Right renal cortex interstitium (tissue), 3 donors: ENCODE results near the gene HDGF. TPM values are rescaled to one million over a fixed set of nuclear protein-coding genes. Genes with fewer than 3 reads are reported as not detected.

Experiments
- DNase-seq, 3 donors: peaks; one replicate each; pipeline ENCODE4 v3.0.0-alpha.2; 2013; ENCODE audit warnings: low read depth in 3 of 3, low spot score in 2 of 3
- polyA plus RNA-seq, 3 donors: library from polyadenylated mRNA; unstranded; fragments of 120-200 nt; gene quantifications; one replicate each; pipeline ENCODE4 v1.2.1, GENCODE V29; 2013; ENCODE audit not compliant: insufficient read length in 3 of 3

HDGF gene
- polyA plus RNA-seq, 3 donors = 267 to 278 (median 269) TPM

DNA sequence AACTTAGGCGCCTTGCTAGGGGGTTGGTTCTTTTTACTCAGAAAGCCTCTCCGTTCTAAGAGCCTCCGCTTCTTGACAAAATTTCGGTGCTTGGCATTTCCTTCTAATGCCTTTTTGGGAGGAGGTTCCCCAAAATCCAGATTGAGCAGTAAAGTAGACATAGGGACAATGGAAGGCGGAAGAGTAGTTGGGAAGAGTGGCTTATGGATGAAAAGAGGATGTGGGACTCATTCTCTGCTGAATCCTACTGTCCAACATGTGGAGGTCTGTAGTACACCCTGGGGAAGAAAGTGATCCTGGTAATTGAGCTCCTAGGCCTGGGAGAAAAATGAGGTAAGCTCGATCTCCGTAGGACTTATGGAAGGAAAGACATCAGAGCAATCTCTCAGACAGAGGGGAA is 24.0 kb downstream of the HDGF start:
- no peak for DNase-seq

DNA sequence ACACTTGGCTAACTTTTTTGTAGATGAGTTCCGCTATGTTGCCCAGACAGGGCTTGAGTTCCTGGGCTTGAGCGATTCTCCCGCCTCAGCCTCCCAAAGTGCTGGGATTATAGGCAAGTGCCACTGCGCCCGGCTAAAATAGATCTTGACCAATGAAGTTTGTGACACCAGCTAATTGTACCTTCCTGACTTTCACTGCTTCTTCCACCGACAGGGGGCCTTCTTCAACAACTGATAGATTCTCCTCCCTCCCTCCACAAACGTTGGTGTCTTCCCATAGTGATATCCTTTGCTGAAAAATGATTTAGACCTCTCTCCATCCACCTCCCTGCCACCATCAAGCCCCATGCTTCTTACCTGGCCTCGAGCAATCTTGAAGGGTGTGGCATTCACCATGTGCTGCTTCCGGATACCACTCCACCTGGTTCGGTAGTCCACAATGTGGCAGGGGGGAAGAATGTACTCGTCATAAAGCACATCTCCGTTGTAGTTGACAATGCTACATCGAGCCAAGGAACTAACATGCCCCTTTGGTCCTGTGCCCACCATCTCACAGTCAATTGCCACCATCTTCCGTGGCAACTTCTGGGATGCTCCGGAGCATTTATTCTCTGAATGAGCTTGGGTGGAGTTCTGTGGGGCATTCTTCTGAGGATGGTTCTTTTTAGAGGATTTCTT is 24.8 kb downstream of the HDGF start:
- no peak for DNase-seq

DNA sequence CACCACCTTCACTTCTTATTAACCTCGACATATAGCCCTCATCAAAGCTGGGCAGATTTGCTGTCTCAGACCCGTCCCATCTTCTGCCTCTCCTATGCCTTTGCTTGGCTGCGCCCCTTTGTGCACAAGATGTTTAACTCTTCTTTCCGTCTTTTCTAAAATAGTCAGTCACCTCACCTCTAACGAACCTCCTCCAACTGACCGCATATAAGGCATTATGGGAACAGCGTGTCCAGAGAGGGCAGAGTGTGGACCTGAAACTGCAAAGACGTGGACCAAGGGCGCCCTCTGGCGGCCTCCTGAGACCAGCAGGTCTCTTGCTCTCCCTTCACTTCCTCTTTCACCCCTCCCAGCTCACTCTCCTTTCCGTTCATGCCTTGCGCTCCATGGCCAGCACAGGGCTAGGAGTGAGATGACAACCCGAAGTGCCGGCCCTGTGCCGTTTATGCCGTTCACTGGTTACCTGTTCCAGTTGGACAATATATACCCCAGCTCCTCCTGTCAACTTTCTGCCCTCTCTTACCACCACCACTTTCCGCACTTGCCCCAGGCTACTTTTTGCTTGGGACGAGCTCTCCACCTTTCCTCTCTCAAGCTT is 25.7 kb downstream of the HDGF start:
- DNase-seq = peak; percentile 79 to 87 (median 82)

DNA sequence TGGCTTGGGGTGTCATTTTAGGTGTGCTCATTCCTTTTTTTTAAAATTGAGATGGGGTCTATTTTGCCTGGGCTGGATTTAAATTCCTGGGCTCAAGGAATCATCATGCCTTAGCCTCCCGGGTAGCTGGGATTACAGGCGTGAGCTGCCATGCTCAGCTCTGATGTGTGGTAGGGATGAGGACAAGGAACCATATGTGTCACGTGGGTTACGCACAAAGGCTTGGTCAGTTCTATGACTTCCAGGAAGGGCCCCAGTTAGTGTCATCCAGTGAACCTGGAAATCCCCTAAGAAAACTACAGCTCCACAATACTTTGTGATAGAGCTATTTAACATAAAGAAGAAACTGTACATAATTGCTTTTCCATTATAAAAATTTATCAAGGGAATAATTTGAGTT is 29.9 kb downstream of the HDGF start:
- DNase-seq = no peak

DNA sequence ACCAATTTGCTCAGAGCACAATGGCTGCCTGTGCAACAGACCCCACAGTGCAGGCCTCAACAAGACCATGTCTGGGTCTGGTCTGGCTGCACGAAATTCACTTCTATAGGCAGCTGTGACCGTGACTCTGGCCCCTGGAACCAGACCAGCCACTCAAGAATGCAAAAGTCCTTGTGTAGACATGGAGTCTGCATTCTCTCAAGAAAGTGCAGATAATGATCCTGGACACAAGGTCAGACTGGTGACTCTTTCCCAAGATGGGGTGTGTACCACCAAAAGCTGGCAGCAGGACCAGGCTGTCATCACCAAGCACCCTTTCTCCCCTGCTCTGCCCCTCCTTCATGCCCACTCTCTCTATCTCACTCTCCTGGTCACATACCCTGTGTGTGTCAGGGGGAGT is 30.3 kb downstream of the HDGF start:
- no peak for DNase-seq

DNA sequence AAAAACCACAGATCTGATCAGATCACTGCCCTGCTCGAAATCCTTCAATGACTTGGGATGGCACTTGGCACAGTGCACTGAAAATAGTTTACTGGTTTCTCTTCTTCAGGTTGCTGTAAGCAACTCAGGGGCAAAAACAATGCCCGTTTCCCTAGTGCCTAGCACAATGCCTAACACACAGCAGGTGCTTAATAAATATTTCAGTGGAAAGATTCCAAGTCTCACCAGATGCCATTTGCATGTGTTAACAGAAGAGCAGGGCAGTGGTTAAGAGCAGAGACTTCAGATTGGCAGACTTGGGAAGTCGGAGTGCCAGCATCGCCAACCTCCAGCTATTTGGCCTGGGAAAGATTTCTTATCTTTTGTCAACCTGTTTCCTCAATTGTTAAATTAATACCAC is 34.1 kb downstream of the HDGF start:
- no peak for DNase-seq

DNA sequence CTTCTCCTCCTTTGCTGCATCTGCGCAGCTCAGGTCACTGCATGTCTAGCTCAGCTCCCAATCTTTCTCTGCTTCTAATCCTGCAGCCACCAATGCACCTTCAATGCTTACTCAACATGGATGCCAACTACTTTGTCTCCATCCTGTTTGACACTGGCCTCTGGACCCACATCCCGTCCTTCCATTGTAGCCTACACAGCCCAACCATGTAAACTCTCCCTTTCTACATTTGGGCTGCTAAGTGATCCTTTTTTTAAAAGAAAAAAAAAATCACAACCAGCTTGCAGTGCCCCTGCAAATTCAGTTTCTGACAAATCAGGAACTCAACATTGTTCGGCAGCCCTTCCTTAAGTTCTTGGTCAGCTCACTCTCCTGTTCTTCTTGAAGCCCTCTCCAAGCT is 36.6 kb downstream of the HDGF start:
- DNase-seq = no peak

DNA sequence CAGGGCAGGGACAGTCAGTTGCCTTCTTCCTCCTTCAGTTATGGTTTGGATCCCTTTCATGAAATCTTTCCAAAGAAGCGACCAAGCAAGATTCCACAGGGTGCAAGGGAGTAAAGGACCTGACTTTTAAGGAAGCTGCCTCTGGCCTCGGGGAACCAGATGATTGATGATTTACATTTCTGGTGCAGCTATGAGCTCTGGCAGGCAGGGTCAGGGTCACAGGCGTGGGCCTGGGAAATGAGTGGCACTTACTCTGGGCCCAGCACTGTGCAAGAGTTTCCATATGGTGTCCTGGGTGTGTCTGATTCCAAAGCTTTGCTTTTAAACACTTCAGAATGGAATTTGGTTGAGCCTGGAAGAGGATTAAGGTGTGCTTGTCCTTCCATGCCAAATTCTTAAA is 38.8 kb downstream of the HDGF start:
- DNase-seq = no peak

DNA sequence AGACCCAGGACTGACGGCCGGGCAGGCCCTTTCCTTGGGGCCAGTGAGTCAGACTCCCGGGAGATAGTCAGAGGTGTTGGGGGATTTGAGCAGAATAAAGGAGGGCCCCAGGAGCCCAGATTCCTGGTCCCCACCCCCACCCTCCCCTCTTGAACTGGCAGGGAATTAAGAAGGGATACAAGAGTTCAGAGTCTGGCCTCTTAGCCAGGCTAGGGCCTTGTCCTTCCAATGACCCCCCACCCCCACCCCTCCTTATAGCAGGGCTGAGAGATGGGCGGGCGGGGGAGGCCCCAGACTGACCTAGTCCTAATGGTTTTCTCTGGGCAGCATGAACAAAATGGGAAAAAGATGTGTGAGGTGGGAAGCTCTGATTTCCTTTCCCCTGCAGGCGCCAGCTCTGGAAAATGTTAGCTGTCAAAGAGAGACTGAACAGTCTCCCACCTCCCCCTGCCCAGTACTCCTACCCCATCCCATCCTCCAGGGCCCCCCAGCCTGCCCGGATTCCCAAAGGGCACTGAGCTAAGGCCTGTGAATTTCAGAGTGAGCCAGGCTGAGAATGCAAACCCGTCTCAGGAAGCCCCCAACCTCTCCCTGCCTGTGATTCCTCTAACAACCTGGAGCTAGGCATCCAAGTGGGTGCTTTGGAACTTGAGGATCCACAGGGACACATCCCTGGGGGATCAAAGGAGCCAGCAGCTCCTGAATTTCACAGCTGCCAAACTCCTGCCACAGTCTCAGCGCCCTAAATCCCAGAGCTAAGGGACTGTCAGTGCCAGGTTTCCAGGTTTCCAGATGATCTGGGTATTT is 40.3 kb downstream of the HDGF start:
- DNase-seq = no peak

DNA sequence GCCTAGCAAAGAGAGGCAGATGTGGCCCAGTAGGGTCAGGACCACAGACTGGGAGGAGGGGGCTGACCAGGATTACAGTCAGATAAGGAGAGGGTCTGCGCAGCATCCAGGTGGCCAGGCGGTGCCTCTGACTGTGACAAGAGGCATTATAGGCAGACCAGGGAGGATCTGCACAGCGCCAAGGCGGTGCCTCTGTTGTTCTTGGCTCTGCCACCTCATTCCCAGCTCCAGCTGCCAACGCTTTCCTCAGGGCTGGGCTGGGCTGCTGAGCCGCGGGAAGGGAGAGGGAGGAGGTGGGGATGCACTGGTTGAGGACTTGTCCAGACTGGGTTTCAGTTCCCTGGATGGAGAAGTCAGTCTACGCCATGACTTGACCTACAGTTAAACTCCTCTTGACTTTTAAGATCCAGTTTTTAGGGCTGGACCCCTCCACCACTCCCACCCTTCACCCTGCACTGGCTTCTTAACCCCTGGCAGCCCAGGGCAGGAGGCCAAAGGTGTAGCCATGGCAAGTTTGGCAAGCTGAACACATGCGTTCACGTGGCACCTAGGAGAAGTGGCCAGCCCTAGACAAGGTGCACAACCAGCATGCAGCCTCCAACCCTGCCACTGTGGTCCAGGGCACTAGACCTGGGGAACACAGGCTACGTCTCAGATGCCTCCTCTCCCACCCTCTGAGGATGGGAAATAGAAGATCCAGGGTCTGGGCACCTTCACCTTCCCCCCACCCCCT is 41.6 kb downstream of the HDGF start:
- DNase-seq = no peak

DNA sequence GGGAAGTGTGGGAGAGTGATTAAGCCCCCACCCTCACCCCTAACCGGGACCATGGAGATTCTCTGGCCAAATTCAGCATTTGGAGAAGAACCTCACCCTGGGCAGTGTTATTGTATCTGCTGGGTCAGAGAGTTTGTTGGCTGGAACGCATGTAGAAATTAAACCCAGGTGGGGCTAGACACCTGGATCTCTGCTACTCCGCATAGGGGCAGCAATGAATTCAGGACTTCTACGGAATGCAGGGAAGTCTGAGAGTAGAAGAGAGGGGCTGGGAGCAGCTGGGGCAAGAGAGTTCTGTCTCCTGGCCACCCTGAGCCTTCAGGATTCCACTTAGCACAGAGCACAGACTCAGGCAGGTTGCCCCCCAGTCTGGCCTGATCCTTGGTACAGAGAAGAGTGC is 42.4 kb downstream of the HDGF start:
- no peak for DNase-seq

DNA sequence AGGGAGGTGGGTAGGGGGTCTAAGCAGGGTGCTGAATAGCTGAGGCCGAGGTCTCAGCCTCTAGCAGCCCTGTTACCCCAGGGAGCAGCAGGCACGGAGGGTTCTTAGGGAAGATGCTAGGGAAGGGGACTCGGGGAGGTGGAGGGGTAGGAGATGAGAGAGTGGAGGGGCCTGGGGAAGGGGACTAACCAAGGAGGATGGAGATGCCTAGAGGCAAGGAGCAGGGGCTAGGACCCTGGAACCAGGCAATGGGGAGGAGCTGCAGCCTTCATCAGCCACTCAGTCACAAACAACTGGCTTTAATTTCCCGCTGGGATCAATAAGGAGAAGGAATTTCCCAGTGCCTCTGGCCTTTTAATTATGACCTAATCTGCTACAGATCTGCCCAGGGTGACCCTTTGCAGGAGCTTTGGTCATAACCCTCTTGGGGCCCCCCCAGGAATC is 43.2 kb downstream of the HDGF start:
- DNase-seq = no peak

DNA sequence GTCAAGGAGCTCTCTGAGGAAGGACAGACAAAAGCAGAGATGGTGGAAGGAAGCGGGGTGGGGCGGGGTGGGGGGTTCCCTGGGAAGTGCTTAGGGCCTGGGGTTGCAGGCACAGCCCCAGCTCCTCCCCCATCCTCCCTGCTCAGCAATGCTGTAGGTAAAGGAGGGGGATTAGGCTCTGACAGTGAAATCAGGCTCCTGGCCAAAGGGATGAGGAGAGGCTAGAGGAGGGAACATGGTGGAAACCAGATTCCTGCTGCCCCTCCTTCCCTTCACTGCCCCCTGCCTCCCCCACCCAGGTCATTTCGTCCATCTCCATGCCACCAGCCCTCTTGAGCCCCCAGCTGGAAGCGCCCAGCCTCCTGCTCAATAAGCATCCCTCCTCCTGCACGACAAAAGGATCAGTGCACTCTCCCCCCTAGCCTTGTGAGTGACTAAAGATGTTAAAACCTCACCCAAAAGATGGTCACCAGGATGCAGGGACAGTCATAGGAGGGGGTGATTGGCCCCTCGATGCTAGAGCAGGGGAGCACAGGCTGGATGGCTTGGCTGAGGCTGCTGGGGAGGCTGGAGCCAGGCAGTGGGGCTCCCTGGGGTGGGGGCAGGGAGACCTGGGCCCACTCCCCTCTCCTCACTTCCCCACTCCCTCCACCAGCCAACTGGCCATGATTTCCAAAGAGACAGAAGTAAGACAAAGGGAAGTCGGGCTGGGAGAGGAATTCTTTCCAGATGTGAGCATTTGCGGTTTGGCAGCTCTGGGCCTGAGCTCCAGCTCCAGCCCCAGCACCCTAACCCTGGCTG is 43.9 kb downstream of the HDGF start:
- DNase-seq = no peak

DNA sequence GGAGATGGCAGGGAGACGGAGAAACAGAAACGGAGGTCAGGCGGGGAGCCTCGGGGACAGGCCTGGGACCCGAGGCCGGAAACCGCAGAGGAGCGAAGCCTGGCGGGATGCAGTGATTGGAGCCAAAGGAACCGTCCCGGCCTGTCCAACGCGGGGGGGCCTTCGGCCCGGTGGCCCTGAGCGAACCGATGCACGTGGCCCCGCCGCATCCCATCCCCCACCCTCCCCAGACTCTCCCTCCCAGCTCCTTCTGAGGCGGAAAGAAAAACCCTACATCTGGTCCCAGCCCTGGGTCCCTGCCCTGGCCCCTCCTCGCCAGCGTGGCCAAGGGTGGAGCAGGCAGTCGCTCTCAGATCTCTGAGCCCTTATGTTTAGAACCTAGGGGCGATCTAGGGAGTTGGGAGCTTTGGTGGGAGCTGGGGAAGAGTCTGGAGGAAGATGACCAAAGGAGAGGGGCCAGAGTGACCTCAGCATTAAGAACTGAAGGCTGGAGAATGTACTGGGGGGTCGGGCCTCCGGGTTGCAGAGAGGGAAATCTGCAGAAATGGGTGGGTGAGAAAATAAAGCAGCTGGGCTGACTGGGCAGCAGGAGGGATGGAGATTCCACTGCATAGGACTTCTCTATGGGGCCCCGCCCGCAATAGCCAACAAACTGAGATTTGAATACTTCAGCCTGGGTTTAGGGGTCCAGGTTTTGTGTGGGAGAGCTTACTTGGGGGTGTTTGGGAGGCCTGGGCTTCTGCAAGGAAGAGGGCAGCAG is 44.6 kb downstream of the HDGF start:
- no peak for DNase-seq

DNA sequence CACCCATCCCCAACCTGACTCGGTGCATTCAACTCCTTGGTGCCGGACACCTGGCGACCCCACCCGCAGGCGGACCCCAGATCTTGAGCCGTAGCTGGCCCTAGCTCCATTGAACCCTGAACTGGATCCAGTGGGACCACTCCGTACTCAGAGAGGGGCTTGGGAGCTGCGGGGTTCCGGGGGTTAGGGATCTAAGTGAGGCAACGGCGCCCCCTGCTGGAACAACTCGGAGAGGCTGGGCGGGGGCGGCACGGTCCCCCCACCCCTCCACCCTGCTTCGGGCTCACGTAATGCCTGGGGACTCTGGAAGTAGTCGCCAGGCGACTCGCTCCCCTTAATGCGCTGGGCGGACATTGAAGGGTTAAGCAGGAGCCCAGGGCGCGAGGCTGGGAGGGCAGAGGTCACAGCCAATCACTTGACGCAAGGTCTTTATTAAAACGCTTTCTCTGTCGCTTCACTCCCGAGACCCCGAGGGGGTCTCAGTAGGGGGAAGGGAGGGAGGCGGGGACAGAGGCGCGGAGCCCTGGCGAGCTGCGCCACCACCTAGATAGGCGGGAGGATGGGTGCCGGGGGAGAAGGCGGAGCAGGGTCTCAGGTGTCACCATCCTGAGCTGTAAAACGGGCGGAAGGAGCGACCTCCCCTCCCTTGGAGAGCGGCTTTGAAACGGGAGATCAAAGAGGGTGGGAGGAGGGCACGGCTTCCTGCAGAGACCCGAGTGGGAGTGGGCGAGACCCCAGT is 45.4 kb downstream of the HDGF start:
- peak in 1 of 3 donors; percentile 58 for DNase-seq

DNA sequence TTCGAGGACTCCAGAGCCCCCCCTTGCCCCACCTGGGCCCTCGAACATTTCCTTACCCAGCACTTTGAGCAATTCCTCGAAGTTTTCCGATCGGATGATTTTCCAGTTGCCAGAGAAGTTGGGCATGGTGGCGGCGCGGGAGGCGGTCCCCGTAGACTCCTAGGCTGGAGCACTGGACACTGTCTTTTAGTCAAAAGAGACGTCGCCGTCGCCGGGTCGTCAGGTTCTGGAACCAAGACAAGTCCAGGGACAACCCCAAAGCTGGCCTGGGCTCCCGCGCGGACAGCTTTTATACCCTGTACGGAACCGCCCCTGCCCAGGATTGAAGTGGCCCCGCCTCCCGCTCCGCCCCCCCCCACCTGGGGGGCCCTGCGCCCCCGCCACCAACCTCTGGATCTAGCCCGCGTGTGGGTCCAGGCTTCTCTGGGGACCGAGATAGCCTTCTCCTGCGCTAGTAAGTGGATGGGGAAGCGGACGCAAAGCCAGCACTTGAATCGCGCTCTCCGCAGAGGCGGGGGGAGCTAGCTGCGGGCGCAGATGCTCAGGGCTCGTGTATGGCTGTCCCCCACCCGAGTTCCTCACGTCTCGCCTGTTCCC is 46.1 kb downstream of the HDGF start, which contains the start of gene CRABP2:
TSS of gene CRABP2 (minus strand) at position 263 of the 597 bp plus-strand sequence. CDS start at position 126, 137 bp downstream.
- DNase-seq = no peak

DNA sequence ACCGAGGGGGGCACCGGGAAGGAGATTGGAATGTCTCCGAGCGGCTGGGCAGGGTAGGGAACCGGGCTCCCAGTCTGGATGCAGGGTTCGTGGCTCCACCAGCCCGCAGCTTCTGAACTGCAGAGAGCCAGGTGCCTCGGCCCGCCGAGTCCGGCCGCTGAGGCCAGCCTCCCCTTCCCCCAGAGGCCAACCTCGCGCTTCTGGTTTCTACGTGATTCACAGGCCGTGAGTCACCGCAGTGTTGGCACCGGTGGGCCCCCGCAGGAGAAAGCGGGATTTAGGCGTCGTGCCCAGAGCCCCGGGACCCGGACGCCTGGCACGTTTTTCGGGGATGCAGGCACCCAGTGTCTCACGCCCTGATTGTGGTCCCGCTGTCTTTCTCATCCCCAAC is 46.5 kb downstream of the HDGF start:
- no peak for DNase-seq

DNA sequence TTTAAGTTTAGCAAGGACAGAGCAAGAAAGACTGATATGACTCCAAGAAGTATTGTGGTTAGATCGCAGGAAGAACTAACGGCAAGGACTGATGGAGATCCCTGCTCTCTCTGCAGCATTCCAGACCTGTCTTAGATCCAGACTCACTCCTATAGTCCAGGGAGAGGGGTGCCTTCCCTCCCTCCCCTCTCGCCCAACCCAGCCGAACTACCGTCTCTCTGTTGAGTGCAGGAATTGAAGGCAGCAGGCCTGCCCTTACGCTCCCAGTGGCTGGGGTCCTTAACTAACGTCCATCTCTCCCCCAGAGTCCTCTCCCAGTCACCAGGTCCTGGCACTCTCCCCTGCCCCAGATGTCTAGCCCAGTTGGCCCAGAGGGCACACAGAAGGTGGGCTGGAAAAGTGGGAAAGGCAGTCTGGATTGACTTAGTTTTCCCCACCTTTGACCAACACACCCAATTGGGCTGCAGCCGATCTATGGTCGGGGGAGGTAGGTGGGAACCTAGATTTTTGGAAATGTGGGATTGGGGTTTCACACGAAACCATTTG is 47.2 kb downstream of the HDGF start:
- no peak for DNase-seq
